B cell (primary cell): ENCODE data around the gene CDC42SE2. TPM values are rescaled to one million over a fixed set of nuclear protein-coding genes. Genes with fewer than 3 reads are reported as not detected.

Source experiments
- ATAC-seq: fragments of 200-7000 bp; cut with Tn5 transposase; one replicate; pipeline ENCODE4 v1.10.0; 2021; ENCODE audit warnings: low read depth, mild to moderate bottlenecking, moderate number of reproducible peaks, moderate library complexity
- CTCF ChIA-PET: fragments of 350-600 bp; sonication (Branson Sonifier 250); formaldehyde crosslinking; loops from one replicate; lab custom pipeline; 2021; ENCODE audit warnings: antibody characterized with exemption, inconsistent platforms; lab: Charles Lee
- POLR2A ChIA-PET: fragments of 350-600 bp; sonication (Branson Sonifier 250); formaldehyde crosslinking; loops from one replicate; lab custom pipeline; 2021; ENCODE audit warnings: antibody characterized with exemption; lab: Charles Lee
- DNase-seq: peaks from one replicate; pipeline ENCODE4 v3.0.0; 2013
- H2AFZ ChIP-seq: 2 replicates; pipeline ENCODE4 v1.6.1; 2012; ENCODE audit warnings: mild to moderate bottlenecking, low read depth, low read length; ENCODE audit not compliant: insufficient read depth, poor library complexity, severe bottlenecking
- H3K27ac ChIP-seq, 2 donors: 1 replicate in 1 of 2; 2 replicates in 1 of 2; pipeline ENCODE4 v1.5.1; 2012 to 2013; ENCODE audit warnings: low read length in 2 of 2, mild to moderate bottlenecking in 2 of 2, moderate library complexity in 1 of 2
- H3K27me3 ChIP-seq, 4 experiments: fragments of 200-600 bp in 1 of 4; sonication (generic) in 1 of 4; replicated peaks in 1 of 4; 1 replicate in 2 of 4; 2 replicates in 2 of 4; pipeline versions ENCODE4 v1.6.1 to v1.7.0; 2013 to 2016; ENCODE audit warnings: low read length in 3 of 4, mild to moderate bottlenecking in 2 of 4, mixed read lengths in 1 of 4, moderate library complexity in 1 of 4; ENCODE audit not compliant: insufficient read depth in 4 of 4, control insufficient read depth in 3 of 4; ENCODE audit errors: control extremely low read depth in 1 of 4
- H3K36me3 ChIP-seq, 2 experiments: replicated peaks in 1 of 2; 1 replicate in 1 of 2; 2 replicates in 1 of 2; pipeline versions ENCODE4 v1.6.1 to v1.7.1; 2013; ENCODE audit warnings: low read length in 1 of 2; ENCODE audit not compliant: insufficient read depth in 2 of 2, control insufficient read depth in 1 of 2; ENCODE audit errors: control extremely low read depth in 1 of 2, extremely low read depth in 1 of 2
- H3K4me1 ChIP-seq, 2 donors: fragments of 200-600 bp in 1 of 2; sonication (generic) in 1 of 2; 1 replicate in 1 of 2; 2 replicates in 1 of 2; pipeline versions ENCODE4 v1.5.1 to v1.6.1; 2013 to 2017; ENCODE audit warnings: low read length in 2 of 2; ENCODE audit not compliant: control insufficient read depth in 2 of 2, insufficient read depth in 2 of 2
- H3K4me2 ChIP-seq: replicated peaks from 2 replicates; pipeline ENCODE3; 2012; ENCODE audit warnings: mild to moderate bottlenecking, low read depth, low read length; ENCODE audit not compliant: poor library complexity, severe bottlenecking
- H3K4me3 ChIP-seq, 5 experiments: fragments of 200-600 bp in 1 of 5; sonication (generic) in 1 of 5; 1 replicate in 3 of 5; 2 replicates in 2 of 5; pipeline versions ENCODE4 v1.5.1 to v1.7.0; 2011 to 2016; ENCODE audit warnings: low read length in 4 of 5, mild to moderate bottlenecking in 4 of 5, low read depth in 2 of 5, control low read depth in 1 of 5, moderate library complexity in 1 of 5; ENCODE audit not compliant: insufficient read depth in 1 of 5; ENCODE audit errors: control extremely low read depth in 1 of 5, extremely low read depth in 1 of 5
- H3K79me2 ChIP-seq: fragments of 200-600 bp; sonication (generic); one replicate; pipeline ENCODE4 v1.6.0; 2016; ENCODE audit warnings: low read length; ENCODE audit not compliant: control insufficient read depth, insufficient read depth
- H3K9ac ChIP-seq: fragments of 200-600 bp; sonication (generic); 2 replicates; pipeline ENCODE4 v1.6.1; 2017; ENCODE audit warnings: mild to moderate bottlenecking, low read length, moderate library complexity
- H3K9me3 ChIP-seq, 3 donors: one replicate each; pipeline versions ENCODE4 v1.6.1 to v1.7.1; 2013; ENCODE audit warnings: low read length in 2 of 3; ENCODE audit not compliant: control insufficient read depth in 2 of 3, insufficient read depth in 1 of 3; ENCODE audit errors: control extremely low read depth in 1 of 3
- H4K20me1 ChIP-seq: 2 replicates; pipeline ENCODE4 v1.6.0; 2012; ENCODE audit warnings: mild to moderate bottlenecking, low read length; ENCODE audit not compliant: insufficient read depth, control insufficient read depth, poor library complexity, severe bottlenecking
- H3K27ac Mint-ChIP-seq: one replicate; pipeline ENCODE4 v1.8.0; 2021; ENCODE audit warnings: mixed read lengths
- H3K27me3 Mint-ChIP-seq: one replicate; pipeline ENCODE4 v1.8.0; 2021; ENCODE audit warnings: mixed read lengths
- H3K4me1 Mint-ChIP-seq: one replicate; pipeline ENCODE4 v1.8.0; 2021; ENCODE audit warnings: mixed read lengths
- H3K4me3 Mint-ChIP-seq: one replicate; pipeline ENCODE4 v1.8.0; 2021; ENCODE audit warnings: mixed read lengths
- H3K9me3 Mint-ChIP-seq: one replicate; pipeline ENCODE4 v1.8.0; 2022; ENCODE audit warnings: mixed read lengths; ENCODE audit not compliant: insufficient read depth
- EZH2 ChIP-seq: IDR thresholded peaks from 2 replicates; pipeline ENCODE4 v1.6.1; 2012; ENCODE audit warnings: borderline replicate concordance, low read depth, mild to moderate bottlenecking, moderate library complexity, low read length; ENCODE audit not compliant: insufficient read depth, poor library complexity, severe bottlenecking
- WGBS: methylation state at CpG from one replicate; pipeline ENCODE4 v1.1.5; 2013; ENCODE audit warnings: missing lambda C conversion rate; ENCODE audit not compliant: insufficient coverage; 5-methylcytosine and 5-hydroxymethylcytosine counted together
- intact Hi-C: fragments of 100-400 bp; cut with micrococcal nuclease; formaldehyde crosslinking; loops from one replicate; pipeline ENCODE4 v1.10.0; 2022
- polyA plus RNA-seq: library from polyadenylated mRNA; depleted of rRNA; stranded (reverse); fragments of >200 nt; gene quantifications from 2 replicates; pipeline ENCODE4 v1.2.3, GENCODE V29; 2012
- total RNA-seq, 2 donors: library from RNA; stranded (reverse); fragments of 120-200 nt in 1 of 2; gene quantifications; 1 replicate in 1 of 2; 2 replicates in 1 of 2; pipeline versions ENCODE4 v1.2.3 to v1.2.4, GENCODE V29; 2013 to 2022
- TF ChIP-seq, protein P1 (sequence below): fragments of 200-600 bp; IDR thresholded peaks from one replicate; pipeline ENCODE4 v1.8.0; 2022; ENCODE audit warnings: antibody characterized with exemption, mild to moderate bottlenecking

The CDC42SE2 gene
- total and polyA plus RNA-seq, 2 donors (not counting 1 experiment from before 2014, with no cell fraction given): 42.5 to 161 TPM

DNA sequence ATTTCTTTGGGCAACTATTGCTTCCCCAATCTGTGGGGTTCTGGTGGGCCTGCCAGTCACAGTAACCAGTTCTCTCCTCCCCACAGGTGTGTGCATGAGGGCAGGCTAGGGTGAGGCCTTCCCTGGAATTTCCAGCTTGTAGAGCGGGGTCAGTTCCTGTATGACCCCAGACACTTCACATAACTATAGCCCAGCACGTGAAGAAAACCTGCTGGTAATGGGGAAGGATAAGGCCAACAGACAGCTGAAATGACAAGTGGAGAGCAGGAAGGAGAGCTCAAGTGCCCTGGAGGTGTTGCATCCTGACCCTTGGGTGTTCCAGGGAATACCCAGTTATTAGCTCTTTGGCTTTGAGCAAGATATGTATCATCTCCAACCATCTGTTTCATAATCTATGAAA, 142.2 kb downstream of the CDC42SE2 start:
- peaks cover 3 to 13% (median 9%) of the 10 kb centered on the region in 3 donors for H3K9me3 ChIP-seq
- Mint-ChIP-seq H3K27me3 (no peaks in the 10 kb centered on the region), H3K4me3 (no peak overlapping the region), H3K9me3 (peaks cover 3% of the 10 kb centered on the region), H3K27ac (peak overlapping the region; percentile 70), H3K4me1 (no peaks in the 10 kb centered on the region)
- DNase-seq (no peak), ATAC-seq (no peak)
- no peak overlapping the region for H3K27ac ChIP-seq
- no peak overlapping the region for H3K4me2 ChIP-seq
- H3K4me1 ChIP-seq: no peaks in the 10 kb centered on the region
- ChIA-PET POLR2A (no interaction called here), CTCF (interaction anchor here (1.4 kb wide), 1 partner anchor 8 kb away, joined by 4 read pairs; no protein-coding TSS in a partner anchor)
- no peaks in the 10 kb centered on the region for H4K20me1 ChIP-seq
- H3K36me3 ChIP-seq: peaks cover 7 to 31% of the 10 kb centered on the region in 2 experiments
- H2AFZ ChIP-seq: no peak overlapping the region
- H3K9ac ChIP-seq: no peak overlapping the region
- H3K27me3 ChIP-seq: no peaks in the 10 kb centered on the region
- peaks cover 5% of the 10 kb centered on the region for H3K79me2 ChIP-seq
- intact Hi-C loops: no loop called here
- TF ChIP-seq EZH2: no peak
- TF ChIP-seq, protein P1, sequence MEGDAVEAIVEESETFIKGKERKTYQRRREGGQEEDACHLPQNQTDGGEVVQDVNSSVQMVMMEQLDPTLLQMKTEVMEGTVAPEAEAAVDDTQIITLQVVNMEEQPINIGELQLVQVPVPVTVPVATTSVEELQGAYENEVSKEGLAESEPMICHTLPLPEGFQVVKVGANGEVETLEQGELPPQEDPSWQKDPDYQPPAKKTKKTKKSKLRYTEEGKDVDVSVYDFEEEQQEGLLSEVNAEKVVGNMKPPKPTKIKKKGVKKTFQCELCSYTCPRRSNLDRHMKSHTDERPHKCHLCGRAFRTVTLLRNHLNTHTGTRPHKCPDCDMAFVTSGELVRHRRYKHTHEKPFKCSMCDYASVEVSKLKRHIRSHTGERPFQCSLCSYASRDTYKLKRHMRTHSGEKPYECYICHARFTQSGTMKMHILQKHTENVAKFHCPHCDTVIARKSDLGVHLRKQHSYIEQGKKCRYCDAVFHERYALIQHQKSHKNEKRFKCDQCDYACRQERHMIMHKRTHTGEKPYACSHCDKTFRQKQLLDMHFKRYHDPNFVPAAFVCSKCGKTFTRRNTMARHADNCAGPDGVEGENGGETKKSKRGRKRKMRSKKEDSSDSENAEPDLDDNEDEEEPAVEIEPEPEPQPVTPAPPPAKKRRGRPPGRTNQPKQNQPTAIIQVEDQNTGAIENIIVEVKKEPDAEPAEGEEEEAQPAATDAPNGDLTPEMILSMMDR: no peak
- H3K4me3 ChIP-seq: no peak overlapping the region
- 100% methylated on average over 1 of the region's 2 CpGs for WGBS

DNA sequence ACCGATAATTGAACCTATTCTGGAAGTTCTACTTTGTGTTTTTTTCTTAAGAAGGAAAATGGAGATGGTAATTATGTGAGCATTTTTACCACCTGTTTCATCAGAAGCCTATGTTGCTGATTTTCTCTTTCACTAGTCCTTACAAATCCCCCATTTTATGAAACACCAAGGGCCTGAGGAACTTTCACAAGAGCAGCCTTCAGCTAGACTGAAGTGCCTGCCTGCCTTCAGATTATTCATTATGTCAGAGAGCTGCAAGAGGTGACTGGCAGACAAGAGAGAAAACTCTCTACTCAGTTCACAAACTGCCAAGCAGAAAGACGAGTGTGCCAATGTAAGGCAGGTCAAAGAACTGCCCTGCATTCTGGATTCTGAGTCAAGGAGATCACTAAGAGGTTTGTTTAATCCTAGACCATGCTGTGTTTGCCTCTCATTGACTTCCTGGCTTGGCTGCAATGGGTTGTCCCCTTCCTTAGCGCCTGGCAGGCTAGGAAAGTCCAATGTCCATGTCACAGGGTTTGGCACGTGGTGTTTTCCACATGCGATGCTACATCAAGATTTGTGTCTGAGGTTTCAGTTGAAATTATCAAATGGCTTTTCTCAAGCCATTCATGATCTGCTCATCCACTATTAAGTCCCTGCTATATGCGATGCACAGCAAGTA, 143.3 kb downstream of the CDC42SE2 start:
- Histone ChIP-seq H3K79me2 (peaks cover 5% of the 10 kb centered on the region), H3K9me3 (peaks cover 0 to 8% (median 3%) of the 10 kb centered on the region in 3 donors), H3K9ac (no peak overlapping the region), H3K4me1 (no peaks in the 10 kb centered on the region), H3K4me2 (no peak overlapping the region), H3K36me3 (peaks cover 7 to 31% of the 10 kb centered on the region in 2 experiments), H4K20me1 (no peaks in the 10 kb centered on the region), H2AFZ (no peak overlapping the region), H3K27ac (no peak overlapping the region), H3K4me3 (no peak overlapping the region), H3K27me3 (no peaks in the 10 kb centered on the region)
- peaks cover 2% of the 10 kb centered on the region for H3K9me3 Mint-ChIP-seq
- no peak overlapping the region for H3K4me3 Mint-ChIP-seq
- no peaks in the 10 kb centered on the region for H3K27me3 Mint-ChIP-seq
- DNase-seq (no peak), ATAC-seq (no peak)
- POLR2A ChIA-PET: interaction anchor here (0.6 kb wide), 1 partner anchor 259 kb away, joined by 6 read pairs; no protein-coding TSS in a partner anchor
- WGBS: 100% methylated on average over 2 of the region's 6 CpGs
- H3K4me1 Mint-ChIP-seq: no peaks in the 10 kb centered on the region
- CTCF ChIA-PET: no interaction called here
- H3K27ac Mint-ChIP-seq: no peak overlapping the region
- TF ChIP-seq, protein P1: no peak
- no peak for TF ChIP-seq EZH2
- intact Hi-C loops: no loop called here
